GM18511 (cell line): Measurements from ENCODE around the gene EPS8L3.
"Not testable (repeated sequence)": the region's sequence is repeated elsewhere in the genome, so short reads cannot be mapped to it uniquely, and the experiment has no call there.

ENCODE experiments used
- ATAC-seq: cut with Tn5 transposase; IDR thresholded peaks from one replicate; pipeline ENCODE4 v1.9.1; 2021; ENCODE audit warnings: mild to moderate bottlenecking, moderate library complexity; ENCODE audit not compliant: unreplicated experiment

The EPS8L3 gene

GRCh38 chr1:109780982-109781381 is 17.3 kb upstream of the EPS8L3 start:
- ATAC-seq = no peak

- ATAC-seq = no peak
These were observed 14.4 kb upstream of the EPS8L3 start for GRCh38 chr1:109777980-109778625.

- no peak for ATAC-seq
These were observed 13.7 kb upstream of the EPS8L3 start for GRCh38 chr1:109777436-109777835.

- peak; percentile 77 for ATAC-seq
These were observed 13.2 kb upstream of the EPS8L3 start for GRCh38 chr1:109776911-109777310.

GRCh38 chr1:109776206-109776835 is 12.6 kb upstream of the EPS8L3 start:
- ATAC-seq = no peak

- no peak for ATAC-seq
These were observed 11.7 kb upstream of the EPS8L3 start for GRCh38 chr1:109775398-109775797.

GRCh38 chr1:109773900-109774485 is 10.3 kb upstream of the EPS8L3 start:
- ATAC-seq = no peak

GRCh38 chr1:109773203-109773899 is 9.6 kb upstream of the EPS8L3 start:
- ATAC-seq = peak; percentile 75

GRCh38 chr1:109772658-109773202 is 9.0 kb upstream of the EPS8L3 start:
- no peak for ATAC-seq

- ATAC-seq = no peak
These were observed 8.3 kb upstream of the EPS8L3 start for GRCh38 chr1:109771712-109772657.

- no peak for ATAC-seq
These were observed 6.8 kb upstream of the EPS8L3 start for GRCh38 chr1:109770331-109771095.

GRCh38 chr1:109769330-109770078 is 5.8 kb upstream of the EPS8L3 start:
- no peak for ATAC-seq

GRCh38 chr1:109768820-109769219 is 5.1 kb upstream of the EPS8L3 start:
- no peak for ATAC-seq

GRCh38 chr1:109768335-109768650 is 4.6 kb upstream of the EPS8L3 start:
- no peak for ATAC-seq

GRCh38 chr1:109767637-109768334 is 4.1 kb upstream of the EPS8L3 start:
- no peak for ATAC-seq

- ATAC-seq = not testable (repeated sequence)
These were observed 3.4 kb upstream of the EPS8L3 start for GRCh38 chr1:109766991-109767636.

GRCh38 chr1:109765896-109766615 is 2.3 kb upstream of the EPS8L3 start:
- no peak for ATAC-seq
